Measurements from ENCODE around the gene GJA8.

Gene GJA8

DNA sequence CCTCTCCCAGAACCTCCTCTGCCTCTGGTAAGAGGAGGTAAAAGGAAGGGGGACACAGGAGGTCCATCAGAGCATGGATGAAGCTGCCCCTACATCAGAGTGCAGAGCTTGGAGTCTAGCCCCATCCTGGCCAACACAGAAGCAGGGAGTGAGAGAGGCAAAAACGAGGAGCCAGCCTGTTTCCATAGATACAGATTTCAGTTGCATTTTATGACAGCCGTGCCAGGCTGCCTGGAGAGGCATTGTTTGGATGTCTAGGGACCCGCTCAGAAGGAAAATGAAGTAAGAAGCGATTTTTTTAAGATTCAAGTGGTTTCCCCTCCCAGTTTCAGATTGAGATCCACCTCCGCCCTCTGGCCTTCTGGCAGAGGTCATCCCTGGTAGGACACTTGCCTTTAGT, 11.5 kb upstream of the GJA8 start:
- no peak overlapping the region for H3K4me3 ChIP-seq (ENCODE audit: low read depth, low read length)
- TF ChIP-seq, protein P1, sequence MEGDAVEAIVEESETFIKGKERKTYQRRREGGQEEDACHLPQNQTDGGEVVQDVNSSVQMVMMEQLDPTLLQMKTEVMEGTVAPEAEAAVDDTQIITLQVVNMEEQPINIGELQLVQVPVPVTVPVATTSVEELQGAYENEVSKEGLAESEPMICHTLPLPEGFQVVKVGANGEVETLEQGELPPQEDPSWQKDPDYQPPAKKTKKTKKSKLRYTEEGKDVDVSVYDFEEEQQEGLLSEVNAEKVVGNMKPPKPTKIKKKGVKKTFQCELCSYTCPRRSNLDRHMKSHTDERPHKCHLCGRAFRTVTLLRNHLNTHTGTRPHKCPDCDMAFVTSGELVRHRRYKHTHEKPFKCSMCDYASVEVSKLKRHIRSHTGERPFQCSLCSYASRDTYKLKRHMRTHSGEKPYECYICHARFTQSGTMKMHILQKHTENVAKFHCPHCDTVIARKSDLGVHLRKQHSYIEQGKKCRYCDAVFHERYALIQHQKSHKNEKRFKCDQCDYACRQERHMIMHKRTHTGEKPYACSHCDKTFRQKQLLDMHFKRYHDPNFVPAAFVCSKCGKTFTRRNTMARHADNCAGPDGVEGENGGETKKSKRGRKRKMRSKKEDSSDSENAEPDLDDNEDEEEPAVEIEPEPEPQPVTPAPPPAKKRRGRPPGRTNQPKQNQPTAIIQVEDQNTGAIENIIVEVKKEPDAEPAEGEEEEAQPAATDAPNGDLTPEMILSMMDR (IDR thresholded peaks at IDR 0.05; ENCODE audit: low read depth, low read length), result no peak

DNA sequence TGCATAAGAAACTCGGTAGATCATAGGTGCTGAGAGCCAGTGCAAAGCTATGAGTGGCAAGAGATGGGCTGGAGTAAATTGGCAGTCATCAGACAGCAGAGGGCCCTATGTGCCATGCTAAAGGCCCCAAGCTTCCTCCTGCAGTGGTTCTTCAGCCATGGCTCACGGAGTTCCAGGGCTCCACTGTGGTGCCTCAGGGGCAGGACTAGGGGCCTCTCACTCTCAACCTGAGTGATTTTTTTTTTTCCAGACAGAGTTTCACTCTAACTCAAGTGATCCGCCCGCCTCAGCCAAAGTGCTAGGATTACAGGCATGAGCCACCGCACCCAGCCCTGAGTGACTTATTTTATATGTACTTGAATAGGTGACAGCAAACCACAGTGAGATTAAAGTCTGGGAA, 10.4 kb upstream of the GJA8 start:
- no peak overlapping the region for H3K4me3 ChIP-seq (ENCODE audit: low read depth, low read length)
- TF ChIP-seq, protein P1 (IDR thresholded peaks at IDR 0.05; ENCODE audit: low read depth, low read length), result no peak

DNA sequence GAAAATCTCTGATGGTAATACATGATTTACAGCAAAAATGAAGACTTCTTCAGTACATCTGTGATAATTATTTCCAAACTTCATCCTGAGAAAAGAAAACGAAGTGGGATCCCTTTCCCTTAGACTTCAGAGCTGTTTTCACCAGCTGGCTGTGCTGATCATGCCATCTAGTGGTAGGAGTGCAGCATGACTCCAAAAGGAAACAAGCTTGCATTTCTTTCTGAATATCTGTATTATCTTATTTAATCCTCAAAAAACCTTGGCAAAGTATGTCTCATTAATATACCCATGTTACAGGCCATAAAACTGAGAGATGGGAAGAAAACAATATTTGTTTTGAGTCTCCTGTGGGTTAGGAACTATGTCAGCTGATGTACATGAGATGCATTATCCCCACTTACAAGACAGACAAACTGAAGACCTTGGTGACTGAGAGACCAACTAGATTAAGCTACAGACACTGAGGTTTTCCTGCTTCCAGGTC, 9.8 kb upstream of the GJA8 start:
- H3K4me3 ChIP-seq (ENCODE audit: low read depth, low read length), result no peak overlapping the region
- TF ChIP-seq, protein P1 (IDR thresholded peaks at IDR 0.05; ENCODE audit: low read depth, low read length), result peak; percentile 97

DNA sequence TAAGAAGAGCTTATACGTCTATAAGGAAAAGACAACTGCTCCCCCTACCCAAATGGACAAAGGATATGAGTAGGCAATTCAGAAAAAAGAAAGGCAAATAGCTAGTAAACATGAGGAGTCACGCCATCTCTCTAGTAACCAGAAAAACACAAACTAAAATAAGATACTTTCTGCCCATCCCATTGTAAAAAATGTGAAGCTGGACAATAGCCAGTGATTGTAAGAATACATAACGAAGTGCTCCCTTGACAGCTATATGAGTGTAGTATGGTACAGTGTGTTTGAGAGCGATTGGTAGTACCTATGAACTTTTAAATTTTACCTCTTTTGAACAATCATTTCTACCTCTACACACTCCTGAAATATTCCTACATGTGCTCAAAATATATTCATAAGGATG, 7.5 kb upstream of the GJA8 start:
- no peak overlapping the region for H3K4me3 ChIP-seq (ENCODE audit: low read depth, low read length)
- TF ChIP-seq, protein P1 (IDR thresholded peaks at IDR 0.05; ENCODE audit: low read depth, low read length), result no peak

DNA sequence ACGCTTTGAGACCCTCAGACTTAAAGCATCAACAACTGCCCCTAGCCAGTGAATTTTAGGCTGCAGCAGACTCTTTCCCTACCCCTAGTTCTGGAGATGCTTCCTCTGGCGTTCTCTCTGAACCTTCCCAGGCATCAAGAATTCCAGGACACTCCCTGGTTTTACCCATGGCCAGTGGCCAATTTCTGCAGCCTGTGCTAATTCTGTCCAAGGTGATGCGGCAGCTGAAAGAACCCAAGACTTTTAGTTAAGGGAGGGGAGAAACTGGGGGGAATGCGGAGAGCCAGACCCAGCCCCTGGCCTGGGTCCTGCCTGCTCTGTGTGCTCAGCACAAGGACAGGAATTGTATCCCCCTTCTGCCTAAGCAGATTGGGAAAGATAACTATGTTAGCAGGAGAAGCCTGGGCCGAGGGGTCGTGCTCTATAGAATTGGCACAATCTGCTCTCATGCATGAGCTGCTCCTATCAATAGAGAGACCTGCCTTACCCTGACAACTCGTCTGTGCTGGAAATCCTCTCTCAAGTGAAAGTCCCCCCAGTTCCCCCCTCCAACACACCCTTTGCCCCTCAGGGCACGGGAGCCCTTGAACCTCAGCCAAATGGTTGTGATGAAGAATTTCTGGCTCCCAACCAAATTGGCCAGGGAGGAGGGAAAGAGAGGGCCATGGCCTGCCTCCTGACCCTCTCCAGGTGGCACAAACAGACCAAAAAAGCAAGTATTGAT, 5.4 kb upstream of the GJA8 start:
- no peak overlapping the region for H3K4me3 ChIP-seq (ENCODE audit: low read depth, low read length)
- TF ChIP-seq, protein P1 (IDR thresholded peaks at IDR 0.05; ENCODE audit: low read depth, low read length), result no peak

DNA sequence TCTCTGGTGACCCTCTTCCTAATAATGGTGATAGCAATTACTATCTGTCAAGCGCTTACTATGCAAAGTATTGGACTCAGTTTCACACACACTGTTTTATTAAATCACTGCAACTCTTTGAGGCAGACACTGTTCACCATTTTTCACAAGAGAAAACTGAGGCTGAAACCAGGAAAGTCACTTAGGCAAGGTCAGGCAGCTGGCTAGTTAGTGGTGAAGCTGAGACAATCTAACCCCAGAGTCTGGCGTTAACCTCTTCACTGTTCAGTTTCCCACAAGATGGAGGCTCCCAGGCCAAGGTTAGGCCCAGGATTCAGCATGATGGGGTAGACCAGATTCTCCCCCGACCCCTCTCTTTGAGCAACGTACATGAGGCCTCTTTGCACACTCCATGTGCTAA, 4.8 kb upstream of the GJA8 start:
- no peak overlapping the region for H3K4me3 ChIP-seq (ENCODE audit: low read depth, low read length)
- TF ChIP-seq, protein P1 (IDR thresholded peaks at IDR 0.05; ENCODE audit: low read depth, low read length), result no peak

DNA sequence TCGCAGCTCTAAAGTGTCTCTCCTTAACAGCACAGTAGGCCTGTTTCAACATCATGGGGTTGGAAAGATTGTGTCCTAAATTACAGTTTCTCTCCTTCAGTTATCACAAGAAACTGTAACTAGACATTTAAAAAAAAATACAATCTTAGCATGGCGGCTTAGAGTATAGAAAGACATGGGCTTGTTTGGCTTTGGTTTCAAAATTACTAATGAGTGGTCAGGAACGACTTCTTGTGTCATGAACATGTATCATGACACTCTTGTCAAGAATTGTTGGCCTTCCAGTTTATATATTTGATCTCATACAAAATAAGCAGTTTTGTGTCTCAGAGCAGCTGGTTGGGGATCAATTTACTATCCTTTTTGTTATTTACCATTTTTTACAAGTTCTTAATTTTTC, 2.1 kb downstream of the GJA8 start:
- no peak overlapping the region for H3K4me3 ChIP-seq (ENCODE audit: low read depth, low read length)

More for the DNA sequence above, 2.1 kb downstream of the GJA8 start:
- TF ChIP-seq, protein P1 (IDR thresholded peaks at IDR 0.05; ENCODE audit: low read depth, low read length), result no peak

All from WI38 (cell line).